Stimulated activated CD8-positive, alpha-beta memory T cell treated with anti-CD3 and anti-CD28 coated beads, Interleukin-7, amount 100 ng/mL, for 48 hours (primary cell): Measurements from ENCODE around the gene LMAN2.
"Not testable (repeated sequence)": the region's sequence is repeated elsewhere in the genome, so short reads cannot be mapped to it uniquely, and the experiment has no call there.

Experiments used
- DNase-seq, 2 donors: peaks; one replicate each; pipeline ENCODE4 v3.0.0-alpha.2; 2020; ENCODE audit warnings: low read depth in 1 of 2; ENCODE audit errors: extremely low read depth in 1 of 2

Gene LMAN2

DNA sequence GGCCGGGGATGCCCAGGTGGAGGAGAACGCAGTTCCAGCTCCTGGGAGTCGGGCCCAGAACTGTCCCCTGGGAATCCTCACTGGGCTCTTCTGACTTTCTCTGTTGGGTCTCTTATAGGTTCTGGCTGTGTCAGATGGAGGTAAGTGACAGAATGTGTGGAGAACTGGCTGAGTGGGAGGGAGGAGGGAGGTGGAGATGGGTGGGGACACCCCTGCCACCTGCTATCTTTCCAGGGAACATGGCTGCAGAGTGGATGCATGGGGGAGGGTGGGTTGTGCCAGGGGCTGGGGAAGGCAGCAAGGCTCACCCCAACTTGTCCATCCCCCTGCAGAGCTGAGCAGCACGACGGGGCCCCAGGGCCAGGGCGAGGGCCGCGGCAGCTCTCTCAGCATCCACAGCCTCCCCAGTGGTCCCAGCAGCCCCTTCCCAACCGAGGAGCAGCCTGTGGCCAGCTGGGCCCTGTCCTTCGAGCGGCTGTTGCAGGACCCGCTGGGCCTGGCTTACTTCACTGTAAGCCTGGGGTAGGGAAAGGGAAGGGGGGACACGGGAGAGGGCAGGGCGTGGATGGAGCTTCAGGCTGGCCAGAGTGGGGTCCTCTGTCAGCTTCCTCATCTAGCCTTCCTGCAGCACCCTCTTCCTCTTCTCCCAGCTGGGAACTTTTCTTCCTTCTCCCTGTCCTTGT lies 14.5 kb upstream of the LMAN2 start:
- DNase-seq: no peak

DNA sequence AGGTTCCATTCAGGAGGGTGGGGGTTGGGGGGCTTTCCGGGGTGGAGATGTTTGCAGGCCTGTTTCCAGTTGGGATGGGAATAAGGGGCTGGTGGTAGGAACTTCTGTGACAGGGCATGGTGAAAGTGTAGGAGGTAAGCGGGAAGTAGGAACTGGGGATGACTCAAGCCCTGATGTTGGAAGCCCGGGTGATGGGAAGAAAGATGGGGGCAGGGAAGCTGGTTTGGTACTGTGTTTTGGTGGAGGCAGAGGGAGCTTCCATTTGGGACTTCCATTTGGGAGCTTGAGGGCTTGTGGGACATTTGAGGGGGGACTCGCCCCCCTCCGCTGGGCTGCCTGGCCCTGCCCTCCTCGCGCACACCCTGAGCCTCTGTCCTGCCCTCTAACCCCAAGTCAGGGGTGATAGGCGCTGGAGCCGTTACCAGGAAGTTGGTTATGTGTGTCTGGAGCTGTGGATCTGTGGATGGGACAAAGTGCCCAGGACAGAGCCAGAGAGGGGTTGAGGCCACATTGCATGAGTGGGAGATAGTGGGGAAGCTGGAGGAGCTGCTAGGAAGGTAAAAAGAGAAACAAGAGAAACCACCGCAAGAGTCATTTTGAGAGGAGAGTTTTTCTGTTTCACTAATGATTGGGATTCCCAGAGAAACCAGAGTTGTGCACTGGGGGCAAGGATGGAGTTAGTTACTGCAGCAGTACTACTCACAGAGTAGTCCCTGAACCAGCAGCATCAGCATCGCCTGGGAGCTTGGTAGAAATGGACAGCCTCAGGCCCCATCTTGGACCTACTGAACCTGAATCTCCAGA lies 12.9 kb upstream of the LMAN2 start:
- no peak for DNase-seq

- DNase-seq: no peak
Measured at GRCh38 chr5:177363565-177363964, 12.1 kb upstream of the LMAN2 start.

- peak; percentile 52 for DNase-seq
Measured at GRCh38 chr5:177362610-177363507, 11.4 kb upstream of the LMAN2 start.

DNA sequence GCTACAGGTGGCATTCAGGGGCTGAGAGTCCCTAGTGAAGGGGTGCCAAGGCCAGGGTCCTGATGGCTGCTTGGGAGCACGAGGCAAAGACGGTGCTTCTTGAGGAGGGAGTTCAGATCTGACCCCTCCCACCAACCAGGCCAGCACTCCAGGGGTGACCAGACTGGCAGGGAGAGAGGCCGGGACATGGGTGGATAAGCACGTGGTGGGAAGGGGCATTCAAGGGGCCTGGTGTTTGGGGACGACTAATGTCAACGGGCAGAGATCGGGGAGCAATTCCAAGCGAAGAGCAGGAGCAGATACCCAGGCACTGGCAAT lies 10.8 kb upstream of the LMAN2 start:
- no peak for DNase-seq

DNA sequence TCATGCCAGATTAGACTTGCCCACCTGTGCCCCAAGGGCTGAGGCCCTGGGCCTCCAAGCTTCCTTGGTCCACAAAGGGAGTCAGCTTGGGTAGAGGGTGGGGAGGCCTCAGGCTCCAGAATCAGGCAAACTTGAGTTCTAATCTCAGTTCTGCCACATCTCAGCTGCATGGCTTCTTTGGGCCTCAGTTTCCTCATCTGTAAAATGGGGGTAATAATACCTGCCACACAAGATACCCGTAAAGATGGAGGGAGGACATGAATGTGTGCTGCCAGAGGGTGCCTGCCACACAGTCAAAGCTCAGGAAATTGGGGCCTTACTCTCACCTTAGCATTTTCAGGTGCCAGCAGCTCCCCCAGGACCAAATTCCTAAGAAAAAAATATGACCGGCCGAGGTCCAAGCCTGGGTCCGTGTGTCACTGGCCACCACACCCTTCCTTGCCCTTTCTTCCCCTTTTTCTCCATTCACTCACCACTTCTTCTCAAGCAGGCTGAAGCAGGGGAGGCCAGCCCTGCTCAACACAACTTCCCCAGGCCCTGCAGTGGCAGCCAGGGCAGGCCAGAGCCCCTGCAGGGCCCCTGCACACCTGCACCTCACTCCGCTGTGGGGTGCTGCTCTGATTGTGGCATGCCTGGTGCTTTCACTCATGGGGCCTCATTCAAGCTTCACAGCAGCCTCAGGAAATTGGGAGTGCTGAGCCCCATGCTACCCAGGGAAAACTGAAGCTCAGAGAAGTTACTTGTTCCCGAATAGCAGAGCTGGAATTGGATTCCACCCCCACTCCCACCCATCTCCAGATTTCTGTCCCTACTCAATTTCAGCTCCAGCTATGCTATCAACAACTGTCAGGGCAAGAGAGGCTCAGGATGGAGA lies 10.2 kb upstream of the LMAN2 start:
- DNase-seq: no peak

DNA sequence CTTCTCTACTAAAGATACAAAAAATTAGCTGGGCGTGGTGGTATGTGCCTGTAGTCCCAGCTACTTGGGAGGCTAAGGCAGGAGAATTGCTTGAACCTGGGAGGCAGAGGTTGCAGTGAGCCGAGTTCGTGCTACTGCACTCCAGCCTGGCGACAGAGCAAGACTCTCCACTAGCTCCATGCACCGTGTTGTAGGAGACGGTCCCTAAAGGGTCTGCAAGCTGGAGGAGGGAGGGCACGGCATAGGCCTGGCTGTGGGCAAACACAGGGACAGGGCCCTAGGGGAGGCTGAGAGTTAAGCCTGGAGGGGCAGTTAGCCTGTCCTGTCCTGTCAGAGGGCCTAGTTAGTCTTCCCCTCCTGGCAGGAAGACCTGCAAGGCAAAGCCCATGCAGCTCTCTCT lies 9.3 kb upstream of the LMAN2 start:
- not testable (repeated sequence) for DNase-seq

GRCh38 chr5:177359860-177360259 lies 8.4 kb upstream of the LMAN2 start:
- no peak for DNase-seq

GRCh38 chr5:177359451-177359851 lies 8.0 kb upstream of the LMAN2 start:
- no peak for DNase-seq

GRCh38 chr5:177358370-177358819 lies 6.9 kb upstream of the LMAN2 start:
- DNase-seq: no peak

GRCh38 chr5:177357459-177358351 lies 6.2 kb upstream of the LMAN2 start, which contains the start of gene RGS14:
TSS of gene RGS14 (plus strand) at chr5:177357924. CDS start at chr5:177358025, 101 bp downstream.
- DNase-seq: peak; percentile 33 to 55

DNA sequence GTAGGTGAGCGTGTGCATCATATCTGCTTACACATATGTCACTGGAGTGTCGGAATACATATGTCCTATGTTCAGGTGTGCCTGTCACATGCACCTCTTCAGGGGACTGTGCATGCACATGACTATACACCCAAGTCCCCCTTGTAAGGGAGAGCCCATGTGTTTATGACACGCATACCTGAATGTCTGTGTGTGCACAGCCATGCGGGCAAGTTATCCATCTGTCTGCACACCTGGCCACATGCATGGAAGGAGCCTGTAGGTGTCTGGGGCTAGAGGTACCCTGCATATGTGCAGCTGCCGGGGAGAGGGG lies 5.6 kb upstream of the LMAN2 start:
- DNase-seq: no peak

- DNase-seq: no peak
Measured at GRCh38 chr5:177356746-177357145, 5.3 kb upstream of the LMAN2 start.

GRCh38 chr5:177355868-177356168 lies 4.3 kb upstream of the LMAN2 start:
- DNase-seq: no peak

DNA sequence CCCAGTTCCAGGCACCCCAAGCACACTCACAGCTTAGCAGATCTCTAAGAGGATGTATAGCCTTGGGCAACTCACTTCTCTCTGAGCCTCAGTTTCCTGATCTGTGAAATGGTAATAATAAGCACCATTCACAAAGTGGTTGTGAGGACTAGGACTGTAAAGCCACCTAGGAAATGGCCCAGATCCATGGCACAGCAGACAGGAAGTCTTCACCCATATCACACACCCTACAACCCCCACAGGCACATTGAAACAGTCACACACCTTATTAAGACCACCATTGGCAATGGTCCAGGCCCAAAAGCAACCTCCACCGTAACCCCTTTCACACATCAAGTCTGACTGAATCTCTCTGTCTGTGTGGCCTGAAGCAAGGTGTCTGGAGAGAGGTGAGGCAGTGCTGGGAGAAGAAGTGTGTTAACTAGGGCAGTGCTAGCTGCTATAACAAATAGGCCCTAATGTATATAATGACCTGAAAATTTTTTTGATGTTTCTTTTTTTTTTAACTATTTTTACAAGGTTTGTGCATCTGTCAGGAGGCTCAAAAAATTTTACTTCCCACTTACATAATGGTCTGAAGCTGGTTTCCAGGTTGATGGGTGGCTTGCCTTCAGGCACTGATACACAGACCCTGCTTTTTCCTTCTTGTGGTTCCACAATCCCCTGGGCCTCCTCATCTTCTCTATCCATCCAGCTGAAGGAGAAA lies 3.8 kb upstream of the LMAN2 start:
- DNase-seq: no peak

DNA sequence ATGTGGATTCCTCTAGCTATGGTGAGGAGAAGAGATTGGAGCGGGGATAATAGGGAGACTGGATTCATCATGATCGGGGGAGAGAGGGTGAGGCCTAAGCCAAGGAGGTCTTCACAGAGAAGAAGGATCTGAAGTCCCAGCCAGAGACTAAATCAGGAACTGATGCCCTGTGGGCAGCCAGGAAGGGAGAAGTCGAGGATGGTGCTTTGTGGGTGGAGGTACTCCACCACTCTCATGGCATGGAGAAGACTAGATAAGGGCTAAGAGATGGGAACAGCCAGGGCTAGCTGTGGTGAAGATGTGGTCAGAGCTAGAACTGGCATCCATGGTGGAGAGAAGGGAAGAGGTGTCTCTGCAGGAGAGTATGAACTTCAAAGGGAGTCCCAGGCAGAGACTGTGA lies 3.2 kb upstream of the LMAN2 start:
- DNase-seq: no peak

GRCh38 chr5:177354256-177354655 lies 2.8 kb upstream of the LMAN2 start:
- no peak for DNase-seq

- DNase-seq: no peak
Measured at GRCh38 chr5:177353093-177353492, 1.6 kb upstream of the LMAN2 start.

DNA sequence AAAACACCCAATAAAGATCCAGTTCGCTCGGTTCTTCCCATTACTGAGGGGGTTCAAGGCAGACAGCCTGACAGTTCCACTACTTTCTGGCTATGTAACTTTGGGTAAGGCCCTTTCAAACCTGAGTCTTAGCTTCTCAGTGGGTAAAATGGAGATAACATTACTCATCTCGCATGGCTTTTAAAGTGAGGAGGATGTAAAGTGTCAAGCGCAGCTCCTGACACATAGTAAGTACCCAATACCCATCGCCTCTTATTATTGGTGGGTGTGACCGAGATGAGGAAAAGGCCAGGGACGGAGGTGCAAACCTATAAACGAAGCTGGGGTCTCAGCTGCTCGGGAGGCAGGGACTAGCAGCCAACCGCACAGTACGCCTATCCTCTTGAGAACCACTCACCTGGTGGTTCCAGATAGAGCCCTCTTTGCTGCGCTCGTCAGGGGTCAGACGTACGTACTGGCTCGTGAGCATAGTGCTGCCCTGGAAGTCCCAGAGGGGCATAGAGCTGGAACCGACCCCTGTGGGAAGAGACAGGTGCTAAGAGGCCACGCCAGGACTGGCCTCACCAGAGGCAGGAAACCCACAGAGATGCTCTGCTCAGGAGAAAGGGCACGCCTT lies 584 bp downstream of the LMAN2 start:
- no peak for DNase-seq
